DOHH2 (cell line): Measurements from ENCODE around the gene ATP9B.

Experiments
- H3F3A ChIP-seq: fragments of 200-600 bp; sonication (generic), shearing (Covaris generic); 2 replicates; pipeline ENCODE4 v1.6.0; 2016; ENCODE audit warnings: antibody characterized with exemption, mild to moderate bottlenecking; ENCODE audit not compliant: control insufficient read depth, insufficient read depth
- H3K27ac ChIP-seq: fragments of 200-600 bp; sonication (generic); 2 replicates; pipeline ENCODE4 v1.5.1; 2014; ENCODE audit warnings: low read depth, mild to moderate bottlenecking, low read length, moderate library complexity
- H3K27me3 ChIP-seq: fragments of 200-600 bp; sonication (generic); 2 replicates; pipeline ENCODE4 v1.6.1; 2014; ENCODE audit warnings: mild to moderate bottlenecking, low read length, mixed read lengths; ENCODE audit not compliant: control insufficient read depth
- H3K36me3 ChIP-seq: fragments of 200-600 bp; sonication (generic); 2 replicates; pipeline ENCODE4 v1.6.1; 2014; ENCODE audit warnings: mild to moderate bottlenecking, low read length, moderate library complexity, mixed read lengths; ENCODE audit not compliant: control insufficient read depth
- H3K4me1 ChIP-seq: fragments of 200-600 bp; sonication (generic); 2 replicates; pipeline ENCODE4 v1.6.1; 2014; ENCODE audit warnings: mild to moderate bottlenecking, low read length, mixed read lengths; ENCODE audit not compliant: control insufficient read depth
- H3K4me2 ChIP-seq: fragments of 200-600 bp; sonication (generic); 2 replicates; pipeline ENCODE4 v1.6.0; 2014; ENCODE audit warnings: mild to moderate bottlenecking, low read length, moderate library complexity
- H3K4me3 ChIP-seq: fragments of 200-600 bp; sonication (generic); 2 replicates; pipeline ENCODE4 v1.5.1; 2014; ENCODE audit warnings: mild to moderate bottlenecking, low read length, mixed read lengths
- H3K79me2 ChIP-seq: fragments of 200-600 bp; sonication (generic); 2 replicates; pipeline ENCODE4 v1.6.1; 2014; ENCODE audit warnings: mild to moderate bottlenecking, low read length, mixed read lengths; ENCODE audit not compliant: control insufficient read depth
- H3K9me2 ChIP-seq: fragments of 200-600 bp; sonication (generic); replicated peaks from 2 replicates; pipeline ENCODE4 v1.6.1; 2014; ENCODE audit warnings: mild to moderate bottlenecking, low read length, mixed read lengths; ENCODE audit not compliant: control insufficient read depth
- H3K9me3 ChIP-seq: fragments of 200-600 bp; sonication (generic); 2 replicates; pipeline ENCODE4 v1.6.1; 2014; ENCODE audit warnings: antibody characterized with exemption, low read length, mixed read lengths; ENCODE audit not compliant: control insufficient read depth, insufficient read depth
- H4K20me1 ChIP-seq: fragments of 200-600 bp; sonication (generic); 2 replicates; pipeline ENCODE4 v1.6.0; 2014; ENCODE audit warnings: low read depth, mild to moderate bottlenecking, antibody characterized with exemption, low read length, moderate library complexity; ENCODE audit not compliant: control insufficient read depth, insufficient read depth
- CTCF ChIP-seq: fragments of 200-600 bp; sonication (generic); IDR thresholded peaks from one replicate; pipeline ENCODE4 v1.5.1; 2014; ENCODE audit warnings: antibody characterized with exemption, mild to moderate bottlenecking, low read depth, low read length; ENCODE audit not compliant: poor library complexity, severe bottlenecking
- EZH2phosphoT487 ChIP-seq: fragments of 200-600 bp; sonication (generic); IDR thresholded peaks from 2 replicates; pipeline ENCODE4 v1.6.1; 2017; ENCODE audit warnings: borderline replicate concordance, mild to moderate bottlenecking, antibody characterized with exemption, low read length, moderate library complexity, mixed read lengths

The ATP9B gene

GRCh38 chr18:79366177-79367094 lies 297.2 kb downstream of the ATP9B start:
- Histone ChIP-seq H3K79me2 (no peaks in the 10 kb centered on the region), H3K9me2 (no peaks in the 10 kb centered on the region), H3K27me3 (no peaks in the 10 kb centered on the region), H4K20me1 (no peaks in the 10 kb centered on the region), H3K4me2 (no peak overlapping the region), H3K9me3 (no peaks in the 10 kb centered on the region), H3K27ac (no peak overlapping the region), H3K4me1 (no peaks in the 10 kb centered on the region), H3K36me3 (no peaks in the 10 kb centered on the region), H3F3A (no peaks in the 10 kb centered on the region), H3K4me3 (no peak overlapping the region)
- no peak for TF ChIP-seq EZH2phosphoT487
- TF ChIP-seq CTCF, result no peak

DNA sequence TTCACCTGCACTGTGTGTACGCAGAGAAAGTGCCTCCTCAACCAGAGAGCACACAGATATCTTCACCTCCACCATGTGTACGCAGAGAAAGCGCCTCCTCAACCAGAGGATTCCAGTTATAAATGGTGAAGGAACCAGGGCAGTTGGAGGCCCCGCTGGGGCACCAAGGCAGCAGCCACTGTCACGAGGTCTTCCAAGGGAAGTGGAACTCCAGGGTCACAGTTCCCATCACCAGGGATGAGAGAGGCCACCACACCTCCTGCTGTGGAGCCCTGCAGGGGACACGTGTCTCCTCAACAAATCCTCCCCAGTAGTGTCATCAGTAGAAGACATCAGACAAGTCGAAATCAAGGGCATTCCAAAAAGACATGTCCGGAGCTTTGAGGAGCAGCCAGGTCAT lies 298.3 kb downstream of the ATP9B start:
- no peak overlapping the region for H3K27ac ChIP-seq
- H3K4me1 ChIP-seq, result no peaks in the 10 kb centered on the region
- no peak for TF ChIP-seq CTCF
- TF ChIP-seq EZH2phosphoT487, result no peak
- no peaks in the 10 kb centered on the region for H3K36me3 ChIP-seq
- H3F3A ChIP-seq, result no peaks in the 10 kb centered on the region
- no peaks in the 10 kb centered on the region for H3K27me3 ChIP-seq
- no peaks in the 10 kb centered on the region for H3K9me2 ChIP-seq
- no peak overlapping the region for H3K4me2 ChIP-seq
- H4K20me1 ChIP-seq, result no peaks in the 10 kb centered on the region
- H3K9me3 ChIP-seq, result no peaks in the 10 kb centered on the region
- no peaks in the 10 kb centered on the region for H3K79me2 ChIP-seq
- no peak overlapping the region for H3K4me3 ChIP-seq

- no peaks in the 10 kb centered on the region for H3K36me3 ChIP-seq
- no peaks in the 10 kb centered on the region for H3K4me1 ChIP-seq
- H3K27me3 ChIP-seq, result no peaks in the 10 kb centered on the region
- H4K20me1 ChIP-seq, result no peaks in the 10 kb centered on the region
- H3K79me2 ChIP-seq, result no peaks in the 10 kb centered on the region
- no peak overlapping the region for H3K4me2 ChIP-seq
- no peaks in the 10 kb centered on the region for H3K9me3 ChIP-seq
- no peak overlapping the region for H3K4me3 ChIP-seq
- H3K9me2 ChIP-seq, result no peaks in the 10 kb centered on the region
- TF ChIP-seq CTCF (no peak), EZH2phosphoT487 (no peak)
- no peaks in the 10 kb centered on the region for H3F3A ChIP-seq
- H3K27ac ChIP-seq, result no peak overlapping the region
These were observed 298.8 kb downstream of the ATP9B start for GRCh38 chr18:79367989-79368388.
